IPS-NIHi11 (cell line): ENCODE results near the gene ARHGEF33.

Source experiments
- DNase-seq: peaks from one replicate; pipeline ENCODE4 v3.0.0; 2012; ENCODE audit warnings: mixed read lengths, low spot score

Gene ARHGEF33

GRCh38 chr2:38889575-38889974, at the start of gene ARHGEF33:
ARHGEF33 (plus strand) TSS chr2:38889875; CDS start chr2:38919448, 29,573 bp downstream.
- no peak for DNase-seq

- DNase-seq = no peak
Measured at GRCh38 chr2:38850045-38850444, 39.6 kb upstream of the ARHGEF33 start.

- no peak for DNase-seq
Measured at GRCh38 chr2:38856165-38856564, 33.5 kb upstream of the ARHGEF33 start.

DNA sequence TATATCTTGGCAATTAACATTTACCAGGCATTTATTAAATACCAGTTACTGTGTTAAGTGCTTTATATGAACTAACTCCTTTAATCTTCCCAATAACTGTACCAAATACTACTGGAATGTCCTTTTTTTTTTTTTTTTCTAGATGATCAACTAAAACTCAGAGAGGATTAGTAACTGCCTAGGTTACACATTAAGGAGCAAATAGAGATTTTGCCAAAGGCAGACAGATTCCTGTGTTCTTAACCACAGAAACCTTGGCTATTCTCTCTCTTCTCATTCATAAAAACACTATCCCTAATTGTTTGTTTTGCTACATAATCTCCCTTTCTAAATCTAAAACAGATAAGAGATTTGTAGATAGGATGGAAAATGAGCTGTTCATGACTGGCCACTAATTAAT, 27.2 kb upstream of the ARHGEF33 start:
- no peak for DNase-seq

- no peak for DNase-seq
Measured at GRCh38 chr2:38863061-38863695, 26.5 kb upstream of the ARHGEF33 start.

- no peak for DNase-seq
Measured at GRCh38 chr2:38866773-38867443, 22.8 kb upstream of the ARHGEF33 start.

DNA sequence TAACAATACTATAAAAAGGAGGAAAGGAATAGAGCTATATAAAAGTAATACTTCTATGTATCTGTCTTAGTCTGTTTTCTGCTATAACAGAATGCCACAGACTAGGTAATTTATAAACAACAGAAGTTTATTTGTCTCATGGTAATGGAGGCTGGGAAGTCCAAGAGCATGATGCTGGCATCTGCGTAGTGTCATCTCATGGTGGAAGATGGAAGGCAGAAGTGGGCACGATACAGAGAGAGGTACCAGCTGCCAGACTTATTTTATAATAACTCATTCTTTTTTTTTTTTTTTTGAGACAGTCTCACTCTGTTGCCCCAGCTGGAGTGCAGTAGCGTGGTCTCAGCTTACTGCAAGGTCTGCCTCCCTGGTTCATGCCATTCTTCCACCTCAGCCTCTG, 18.2 kb upstream of the ARHGEF33 start:
- DNase-seq = no peak

DNA sequence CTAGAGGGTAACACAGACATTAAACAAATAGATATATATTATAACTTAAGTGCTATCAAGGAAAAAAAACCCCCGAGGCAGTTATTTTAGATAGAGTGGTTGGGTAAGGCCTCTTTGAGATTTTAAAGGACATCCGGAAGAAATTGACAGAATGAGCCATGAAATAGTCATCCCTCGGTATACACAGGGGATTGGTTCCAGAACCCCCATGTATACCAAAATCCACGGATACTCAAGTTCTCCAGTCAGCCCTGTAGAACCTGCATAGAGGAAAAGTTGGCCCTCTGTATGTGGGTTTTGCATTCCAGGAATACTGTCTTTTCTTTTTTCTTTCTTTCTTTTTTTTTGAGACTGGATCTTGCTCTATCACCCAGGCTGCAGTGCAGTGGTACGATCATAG, 15.9 kb upstream of the ARHGEF33 start:
- DNase-seq = no peak

DNA sequence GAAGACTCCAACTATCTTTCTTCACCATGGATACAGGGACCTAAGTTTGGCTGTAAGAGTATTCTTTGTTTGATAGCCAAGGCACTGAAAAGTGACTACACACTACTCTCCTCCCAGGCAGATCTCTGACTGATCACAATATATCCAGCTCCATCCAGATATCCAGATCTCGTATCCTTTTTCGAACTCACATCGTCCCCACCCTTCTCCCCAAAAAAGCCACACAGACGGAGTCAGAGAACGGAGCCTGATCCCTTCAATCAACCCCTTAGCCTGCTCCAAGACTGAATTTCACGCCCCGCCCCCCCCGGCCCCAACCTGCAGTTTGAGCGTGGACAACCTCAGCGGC, 14.5 kb upstream of the ARHGEF33 start:
- DNase-seq = no peak

GRCh38 chr2:38875576-38876367, 13.9 kb upstream of the ARHGEF33 start, which contains the start of the genes DHX57 and MORN2:
DHX57 (minus strand) TSS chr2:38875934; CDS start chr2:38868405, 7,529 bp downstream.
MORN2 (plus strand) TSS chr2:38875976.
- peak; percentile 98 for DNase-seq

DNA sequence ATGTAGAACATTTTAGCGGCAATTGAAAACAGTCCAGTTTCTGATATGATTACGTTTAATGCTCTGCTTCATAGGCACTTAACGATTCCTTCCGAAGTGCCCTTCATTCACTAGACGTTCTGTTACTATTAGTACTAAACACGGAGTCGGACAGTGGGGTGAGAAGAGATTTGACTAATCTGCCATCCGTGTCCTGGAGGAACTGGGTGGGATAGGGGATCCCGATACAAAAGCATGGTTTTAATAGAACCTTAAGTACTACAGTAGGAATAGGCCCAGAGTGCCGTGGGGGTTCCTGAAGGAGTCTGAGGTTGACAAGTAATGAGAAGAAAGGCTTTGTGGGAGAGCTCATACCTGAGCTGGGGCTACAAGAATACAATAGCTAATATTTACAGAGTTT, 13.3 kb upstream of the ARHGEF33 start:
- no peak for DNase-seq

- no peak for DNase-seq
Measured at GRCh38 chr2:38886063-38886462, 3.6 kb upstream of the ARHGEF33 start.

DNA sequence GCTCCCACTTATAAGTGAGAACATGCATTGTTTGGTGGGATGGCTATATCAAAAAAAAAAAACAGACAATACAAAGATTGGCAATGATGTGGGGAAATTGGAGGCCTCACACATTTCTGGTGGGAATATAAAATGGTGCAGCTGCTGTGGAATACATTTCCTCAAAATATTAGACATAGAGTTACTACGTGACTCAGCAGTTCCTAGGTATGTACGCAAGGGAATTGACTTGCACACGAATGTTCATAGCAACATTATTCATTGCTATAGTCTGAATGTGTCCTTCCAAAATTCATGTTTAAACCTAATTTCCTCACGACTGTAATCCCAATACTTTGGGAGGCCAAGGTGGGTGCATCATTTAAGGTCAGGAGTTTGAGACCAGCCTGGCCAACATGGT, 2.3 kb upstream of the ARHGEF33 start:
- DNase-seq = no peak

- no peak for DNase-seq
Measured at GRCh38 chr2:38887902-38888554, 1.6 kb upstream of the ARHGEF33 start.

DNA sequence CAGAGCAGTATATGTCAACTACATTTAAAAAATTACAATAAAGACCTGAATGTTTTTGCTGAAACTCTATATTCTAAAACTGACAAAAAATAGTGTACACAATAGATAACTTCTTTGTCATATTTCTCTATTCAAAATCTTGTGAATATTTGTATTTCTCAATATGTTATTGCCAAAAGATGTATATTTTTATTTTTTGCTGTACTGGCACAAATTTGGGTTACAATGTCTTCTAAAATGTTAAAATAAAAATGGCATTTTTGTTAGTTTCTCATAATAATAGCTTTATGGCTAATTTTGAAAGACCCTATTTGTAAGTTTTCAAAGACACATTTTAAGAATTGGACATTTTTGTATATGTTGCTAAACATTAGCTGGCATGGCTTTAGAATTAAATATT, 630 bp upstream of the ARHGEF33 start:
- no peak for DNase-seq

DNA sequence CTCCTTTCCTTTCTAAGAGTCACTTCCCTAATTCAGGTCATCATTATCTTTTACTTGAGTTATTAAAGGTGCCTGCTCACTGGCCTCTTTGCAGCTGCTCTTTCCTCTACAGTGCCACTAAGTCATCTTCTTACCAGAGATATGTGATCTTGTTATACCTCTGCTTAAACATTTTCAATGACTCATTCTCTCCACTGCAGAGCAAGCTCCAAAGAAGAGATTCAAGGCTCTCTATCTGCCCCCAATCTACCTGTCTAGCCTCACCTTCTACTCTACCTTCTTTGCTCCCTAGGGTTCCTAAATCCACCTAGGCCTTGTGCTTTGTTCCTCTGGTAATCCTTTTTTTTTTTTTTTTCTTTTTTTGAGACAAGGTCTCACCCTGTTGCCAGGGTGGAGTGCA, 3.1 kb downstream of the ARHGEF33 start:
- DNase-seq = no peak

DNA sequence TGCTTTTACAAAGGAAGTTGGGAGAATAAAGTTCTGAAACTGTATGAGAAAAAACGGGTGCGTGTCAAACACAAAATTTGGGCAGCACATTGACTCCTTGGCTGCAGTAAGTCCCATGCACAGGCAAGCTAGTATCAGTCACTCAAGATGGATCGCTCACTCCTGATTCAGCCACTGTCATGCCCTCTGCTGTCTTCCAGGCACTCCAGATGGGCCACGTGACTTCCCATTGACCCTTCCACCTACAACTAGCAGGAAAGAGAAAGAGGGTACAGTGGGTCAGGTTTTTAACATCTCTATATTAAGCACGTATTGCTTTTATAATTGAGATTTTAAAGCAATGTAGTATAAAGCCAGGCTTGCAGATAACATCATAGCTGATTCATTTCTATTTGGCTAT, 8.6 kb downstream of the ARHGEF33 start:
- no peak for DNase-seq

DNA sequence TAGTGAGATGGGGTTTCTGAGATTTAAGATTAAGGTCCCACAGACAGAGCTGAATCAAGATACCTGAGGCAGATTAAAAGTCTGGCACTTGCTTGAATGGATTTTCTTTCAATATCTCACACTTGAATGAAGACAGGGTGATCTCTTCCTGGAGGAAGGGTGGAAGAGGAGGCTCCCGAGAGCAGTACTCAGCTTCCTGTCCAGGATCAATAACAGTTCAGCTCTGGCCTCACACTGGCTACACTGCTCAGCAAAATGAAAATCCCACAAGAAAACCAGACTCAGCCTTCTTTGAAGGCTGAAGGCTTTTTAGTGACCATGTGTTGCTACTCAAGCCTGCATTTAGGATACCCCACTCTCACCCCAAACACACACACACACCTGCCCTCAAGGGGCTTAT, 11.1 kb downstream of the ARHGEF33 start:
- DNase-seq = no peak

GRCh38 chr2:38905251-38905650, 15.6 kb downstream of the ARHGEF33 start:
- no peak for DNase-seq

GRCh38 chr2:38907242-38907641, 17.6 kb downstream of the ARHGEF33 start:
- DNase-seq = no peak

DNA sequence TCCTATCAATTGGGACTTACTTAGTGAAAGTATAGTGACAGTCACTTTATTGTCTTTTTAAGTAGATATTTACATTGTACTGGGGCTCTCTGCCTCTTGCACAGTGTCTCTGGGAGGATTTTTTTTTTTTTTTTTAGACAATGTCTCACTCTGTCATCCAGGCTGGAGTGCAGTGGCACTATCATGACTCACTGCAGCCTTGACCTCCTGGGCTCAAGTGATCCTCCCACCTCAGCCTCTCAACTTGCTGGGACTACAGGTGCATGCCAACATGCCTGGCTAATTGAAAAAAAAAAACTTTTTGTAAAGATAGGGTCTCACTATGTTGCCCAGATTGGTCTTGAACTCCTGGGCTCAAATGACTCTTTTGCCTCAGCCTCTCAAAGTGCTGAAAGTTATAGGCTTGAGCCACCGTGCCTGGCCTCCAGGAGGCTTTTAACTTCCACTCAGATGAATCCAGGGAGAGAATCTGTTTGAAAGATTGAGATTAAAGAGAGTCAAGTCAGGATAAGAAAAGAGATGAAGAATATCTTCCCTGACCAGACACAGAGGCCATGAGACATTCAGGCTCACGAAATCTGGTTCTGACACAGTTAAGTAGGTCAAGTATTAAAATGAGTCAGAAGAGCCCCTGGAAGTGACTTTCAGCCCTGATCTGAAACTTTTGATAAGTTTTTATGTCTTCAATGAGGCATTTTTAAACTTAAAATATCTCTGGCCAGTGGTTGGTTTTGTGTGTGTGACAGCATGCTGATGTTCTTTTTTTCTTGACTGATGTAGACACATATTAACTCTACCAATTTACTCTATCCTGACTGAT, 18.3 kb downstream of the ARHGEF33 start:
- DNase-seq = no peak

DNA sequence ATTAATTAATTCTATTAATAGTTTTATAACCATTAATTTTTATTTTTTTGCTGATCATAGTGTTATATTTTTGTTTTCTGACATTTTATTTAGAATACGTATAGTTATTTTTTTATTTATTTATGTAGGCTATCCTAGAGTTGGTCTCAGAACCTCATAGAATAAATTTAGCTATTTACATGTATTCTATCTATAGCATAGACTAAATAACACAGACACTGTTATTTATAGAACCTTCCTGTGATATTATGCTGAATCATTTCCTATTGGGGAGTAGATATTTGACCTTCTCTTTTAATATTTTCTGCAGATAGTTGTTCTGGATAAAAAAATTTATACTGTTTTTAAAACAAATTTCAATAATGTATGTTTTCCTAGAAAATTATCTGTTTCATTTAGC, 20.2 kb downstream of the ARHGEF33 start:
- no peak for DNase-seq
